HFFc6 (cell line): ENCODE measurements around the gene SEPTIN11. TPM values are rescaled to one million over a fixed set of nuclear protein-coding genes. Genes with fewer than 3 reads are reported as not detected.

Experiments used
- DNase-seq: peaks from one replicate; pipeline ENCODE4 v3.0.0-alpha.2; 2018
- H3K27ac Mint-ChIP-seq: 2 replicates; pipeline ENCODE4 v1.8.0; 2020; ENCODE audit warnings: mild to moderate bottlenecking, mixed read lengths
- H3K27me3 Mint-ChIP-seq: 2 replicates; pipeline ENCODE4 v1.8.0; 2021; ENCODE audit warnings: mild to moderate bottlenecking, moderate library complexity, mixed read lengths; ENCODE audit not compliant: insufficient read depth
- H3K36me3 Mint-ChIP-seq: 2 replicates; pipeline ENCODE4 v1.8.0; 2021; ENCODE audit warnings: low read depth, mixed read lengths
- H3K4me1 Mint-ChIP-seq: 2 replicates; pipeline ENCODE4 v1.8.0; 2020; ENCODE audit warnings: low read depth, mixed read lengths
- H3K4me3 Mint-ChIP-seq: 2 replicates; pipeline ENCODE4 v1.8.0; 2020; ENCODE audit warnings: mild to moderate bottlenecking, moderate library complexity, mixed read lengths
- H3K9me3 Mint-ChIP-seq: 2 replicates; pipeline ENCODE4 v1.8.0; 2020; ENCODE audit warnings: mild to moderate bottlenecking, mixed read lengths
- CTCF ChIP-seq: fragments of 200-600 bp; sonication (generic); IDR thresholded peaks from 2 replicates; pipeline ENCODE4 v1.5.0; 2021; ENCODE audit warnings: antibody characterized with exemption, mild to moderate bottlenecking
- total RNA-seq, 6 experiments: library from RNA; stranded (reverse); fragmentation: NEBNext Ultra II Directional; extraction: Animal tissue kit (Norgen Biotek cat#: 25700); gene quantifications; 2 replicates in 1 of 6; 3 replicates in 5 of 6; pipeline ENCODE4 v1.2.3, GENCODE V29; 2021

The SEPTIN11 gene
- total RNA-seq, 6 experiments from 2014 or later: 563 to 907 (median 620) TPM

DNA sequence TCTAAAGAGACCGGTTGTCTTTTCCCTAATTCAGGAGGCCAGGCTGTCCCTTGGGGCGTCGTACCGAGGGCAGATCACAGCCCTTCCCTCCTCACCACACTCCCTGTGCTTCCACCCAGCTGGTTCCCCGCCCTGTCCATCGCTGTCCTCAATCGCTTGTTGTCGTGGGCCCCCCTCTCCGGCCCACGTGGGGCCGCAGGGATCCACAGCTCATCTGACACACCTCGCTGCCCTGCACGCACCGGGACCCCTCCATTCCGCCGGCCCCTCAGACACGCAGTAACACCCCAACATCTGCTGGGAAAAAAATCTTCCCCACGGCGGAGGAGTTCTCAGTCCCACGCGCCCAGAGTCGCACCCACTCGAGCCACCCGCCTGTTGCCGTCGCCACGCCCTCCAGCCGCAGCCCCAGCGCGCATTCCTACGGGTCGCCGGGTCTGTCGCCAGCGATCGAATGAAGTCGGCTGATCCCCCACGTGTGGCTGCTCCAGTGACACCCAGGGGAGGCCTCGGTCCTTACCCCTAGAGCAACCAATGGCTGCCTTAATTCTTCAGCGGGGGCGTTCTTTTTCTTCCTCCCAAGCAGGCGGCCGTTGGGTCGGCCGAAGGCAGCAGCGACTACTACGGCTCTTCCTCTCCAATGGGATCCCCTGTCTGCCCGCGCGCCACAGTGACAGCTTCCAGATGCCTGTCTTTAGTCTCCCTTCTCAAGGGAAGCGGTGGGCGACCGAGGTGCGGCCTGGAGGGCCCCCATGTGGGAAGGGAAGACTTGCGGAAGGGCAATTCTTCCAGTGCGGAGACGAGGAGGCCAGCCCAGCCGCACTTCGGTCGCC is 893 bp upstream of the SEPTIN11 start:
- Mint-ChIP-seq H3K36me3 (peaks cover 61% of the 10 kb centered on the region), H3K27ac (peak overlapping the region; percentile 82), H3K4me3 (peak overlapping the region; percentile 92), H3K27me3 (peaks cover 2% of the 10 kb centered on the region), H3K4me1 (peaks cover 65% of the 10 kb centered on the region), H3K9me3 (no peaks in the 10 kb centered on the region)
- peak; percentile 77 for DNase-seq
- 0 out of 2 replicates have a peak, but pooled peaks have one; percentile 22 for TF ChIP-seq CTCF

DNA sequence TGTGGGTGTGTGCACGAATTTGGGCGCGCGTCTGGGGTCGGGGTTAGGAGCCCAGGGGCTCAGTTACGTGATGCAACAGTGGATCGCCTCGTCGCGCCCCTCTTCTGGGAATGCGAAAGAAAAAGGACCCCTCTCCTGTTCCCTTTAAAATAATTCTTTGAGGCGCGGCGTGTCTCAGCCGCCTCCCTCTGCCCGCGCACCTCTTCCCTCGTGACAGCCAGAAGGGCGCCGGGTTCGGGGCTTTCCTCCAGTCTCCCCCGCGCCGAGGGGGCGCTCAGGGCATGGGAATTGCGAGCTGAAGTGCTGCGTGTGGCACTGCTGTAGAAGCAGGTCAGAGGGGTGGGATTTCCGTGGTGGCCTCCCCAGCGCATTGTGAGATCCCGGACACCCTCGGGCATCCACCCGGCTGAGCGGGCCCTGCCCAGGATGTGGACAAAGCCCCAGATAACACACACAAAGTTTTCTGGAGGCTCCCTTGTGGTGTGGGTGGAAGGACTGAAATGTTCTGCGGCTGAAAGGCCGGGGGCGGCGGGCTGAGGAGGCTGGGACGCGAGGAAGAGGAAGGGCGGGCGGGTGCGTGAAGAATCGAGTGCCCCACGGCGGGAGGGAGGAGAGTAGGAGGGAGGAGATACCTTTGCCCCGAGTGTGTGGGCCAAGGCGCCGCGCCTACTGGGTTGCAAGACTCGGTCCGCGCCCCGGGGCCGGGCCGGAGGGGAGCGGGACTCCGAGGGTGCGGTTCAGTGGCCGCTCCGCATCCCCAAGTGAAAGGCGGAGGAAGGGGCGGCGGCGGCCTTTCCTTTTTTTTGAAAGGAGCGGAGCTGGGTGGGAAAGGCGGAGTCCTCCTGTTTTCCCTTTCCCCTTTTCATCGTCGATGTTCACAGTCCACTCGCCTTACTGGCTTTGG is 752 bp downstream of the SEPTIN11 start:
- DNase-seq: no peak
- Mint-ChIP-seq H3K4me1 (peaks cover 65% of the 10 kb centered on the region), H3K27ac (peak overlapping the region; percentile 82), H3K36me3 (peaks cover 66% of the 10 kb centered on the region), H3K9me3 (no peaks in the 10 kb centered on the region), H3K27me3 (peaks cover 2% of the 10 kb centered on the region), H3K4me3 (peak overlapping the region; percentile 92)
- TF ChIP-seq CTCF: no peak

GRCh38 chr4:76950956-76951671 is 1.6 kb downstream of the SEPTIN11 start:
- H3K4me3 Mint-ChIP-seq: peak overlapping the region; percentile 92
- H3K36me3 Mint-ChIP-seq: peaks cover 74% of the 10 kb centered on the region
- DNase-seq: peak; percentile 23
- peaks cover 2% of the 10 kb centered on the region for H3K27me3 Mint-ChIP-seq
- H3K9me3 Mint-ChIP-seq: no peaks in the 10 kb centered on the region
- H3K4me1 Mint-ChIP-seq: peaks cover 65% of the 10 kb centered on the region
- TF ChIP-seq CTCF: no peak
- peak overlapping the region; percentile 82 for H3K27ac Mint-ChIP-seq

- H3K27me3 Mint-ChIP-seq: peaks cover 3% of the 10 kb centered on the region
- no peak for DNase-seq
- peaks cover 65% of the 10 kb centered on the region for H3K4me1 Mint-ChIP-seq
- peaks cover 72% of the 10 kb centered on the region for H3K36me3 Mint-ChIP-seq
- H3K27ac Mint-ChIP-seq: peak overlapping the region; percentile 82
- peak overlapping the region; percentile 92 for H3K4me3 Mint-ChIP-seq
- no peak for TF ChIP-seq CTCF
- no peaks in the 10 kb centered on the region for H3K9me3 Mint-ChIP-seq
Measured at GRCh38 chr4:76951672-76952010, 2.1 kb downstream of the SEPTIN11 start.

DNA sequence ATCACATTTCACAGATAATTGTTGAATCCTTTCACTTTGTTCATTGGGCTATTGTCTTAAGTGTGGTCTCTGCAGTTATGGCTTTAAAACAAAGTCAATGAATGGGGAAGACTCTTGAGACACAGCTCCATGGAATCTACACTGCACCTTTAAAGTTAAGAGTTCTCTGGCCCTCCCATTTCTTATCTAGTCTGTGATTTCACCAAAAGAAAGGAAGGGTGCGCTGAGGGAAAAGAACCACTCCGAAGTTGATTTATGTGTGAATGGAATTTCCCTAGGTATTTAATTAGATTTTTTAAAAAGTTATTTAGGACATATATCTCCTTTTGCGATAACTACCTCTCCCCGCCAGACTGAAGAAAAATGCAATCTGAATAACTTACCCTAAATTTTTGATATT is 2.5 kb downstream of the SEPTIN11 start:
- Mint-ChIP-seq H3K36me3 (peaks cover 72% of the 10 kb centered on the region), H3K9me3 (no peaks in the 10 kb centered on the region), H3K4me1 (peaks cover 65% of the 10 kb centered on the region), H3K4me3 (peak overlapping the region; percentile 92), H3K27ac (peak overlapping the region; percentile 82), H3K27me3 (peaks cover 4% of the 10 kb centered on the region)
- no peak for TF ChIP-seq CTCF
- no peak for DNase-seq
